Activated CD4-positive, alpha-beta T cell treated with anti-CD3 and anti-CD28 coated beads for 48 hours (primary cell): ENCODE measurements around the gene CDC42BPA.
"Not testable (repeated sequence)": the region's sequence is repeated elsewhere in the genome, so short reads cannot be mapped to it uniquely, and the experiment has no call there.

Experiments
- DNase-seq: peaks from one replicate; pipeline ENCODE4 v3.0.0-alpha.2; 2020

CDC42BPA gene

GRCh38 chr1:226955857-226956256, 362.4 kb downstream of the CDC42BPA start:
- DNase-seq, result not testable (repeated sequence)

GRCh38 chr1:226954777-226955176, 363.5 kb downstream of the CDC42BPA start:
- no peak for DNase-seq

GRCh38 chr1:226954337-226954736, 364.0 kb downstream of the CDC42BPA start:
- no peak for DNase-seq

- no peak for DNase-seq
Observed at GRCh38 chr1:226953175-226953800, 365.0 kb downstream of the CDC42BPA start.

- no peak for DNase-seq
Observed at GRCh38 chr1:226952118-226952441, 366.2 kb downstream of the CDC42BPA start.

GRCh38 chr1:226951286-226952117, 366.8 kb downstream of the CDC42BPA start:
- no peak for DNase-seq

- no peak for DNase-seq
Observed at GRCh38 chr1:226950871-226951270, 367.4 kb downstream of the CDC42BPA start.

- no peak for DNase-seq
Observed at GRCh38 chr1:226950316-226950715, 368.0 kb downstream of the CDC42BPA start.

- DNase-seq, result no peak
Observed at GRCh38 chr1:226949401-226949800, 368.9 kb downstream of the CDC42BPA start.

GRCh38 chr1:226948996-226949395, 369.3 kb downstream of the CDC42BPA start:
- no peak for DNase-seq

- no peak for DNase-seq
Observed at GRCh38 chr1:226948480-226948879, 369.8 kb downstream of the CDC42BPA start.

- DNase-seq, result no peak
Observed at GRCh38 chr1:226948051-226948450, 370.2 kb downstream of the CDC42BPA start.

- no peak for DNase-seq
Observed at GRCh38 chr1:226946841-226947240, 371.5 kb downstream of the CDC42BPA start.

- no peak for DNase-seq
Observed at GRCh38 chr1:226946285-226946684, 372.0 kb downstream of the CDC42BPA start.

- no peak for DNase-seq
Observed at GRCh38 chr1:226945858-226946245, 372.4 kb downstream of the CDC42BPA start.

- DNase-seq, result no peak
Observed at GRCh38 chr1:226945106-226945857, 373.0 kb downstream of the CDC42BPA start.

- no peak for DNase-seq
Observed at GRCh38 chr1:226943927-226944326, 374.4 kb downstream of the CDC42BPA start.

GRCh38 chr1:226943156-226943555, 375.1 kb downstream of the CDC42BPA start:
- no peak for DNase-seq

- DNase-seq, result no peak
Observed at GRCh38 chr1:226942392-226942791, 375.9 kb downstream of the CDC42BPA start.

- DNase-seq, result no peak
Observed at GRCh38 chr1:226940806-226941067, 377.6 kb downstream of the CDC42BPA start.

- peak; percentile 99 for DNase-seq
Observed at GRCh38 chr1:226940029-226940805, 378.1 kb downstream of the CDC42BPA start, which contains the start of gene COQ8A. TSS of gene COQ8A (plus strand) at chr1:226940294. CDS start at chr1:226961386, 21,092 bp downstream.
